WTC11 (cell line): Measurements from ENCODE around the gene GRAMD1A.

Experiments
- ESRRA ChIP-seq: sonication (generic); formaldehyde crosslinking; IDR thresholded peaks from 2 replicates; pipeline ENCODE4 v1.8.1; 2022; ENCODE audit warnings: mild to moderate bottlenecking, missing genetic modification reagents, borderline replicate concordance
- FOXK1 ChIP-seq: sonication (generic); formaldehyde crosslinking; IDR thresholded peaks from 2 replicates; pipeline ENCODE4 v1.8.0; 2022; ENCODE audit warnings: mild to moderate bottlenecking, moderate library complexity, missing genetic modification reagents
- GRHL2 ChIP-seq: fragments of 250-450 bp; sonication (Bioruptor Pico); IDR thresholded peaks from 2 replicates; pipeline ENCODE4 v1.8.0; 2022; ENCODE audit warnings: mild to moderate bottlenecking, moderate library complexity; ENCODE audit not compliant: insufficient replicate concordance, severe bottlenecking
- MXD4 ChIP-seq: fragments of 250-450 bp; sonication (Bioruptor Pico); IDR thresholded peaks from 2 replicates; pipeline ENCODE4 v1.8.0; 2021; ENCODE audit warnings: mild to moderate bottlenecking, moderate library complexity, borderline replicate concordance
- NFYB ChIP-seq: sonication (generic); formaldehyde crosslinking; conservative IDR thresholded peaks from 2 replicates; pipeline ENCODE4 v1.8.0; 2022; ENCODE audit warnings: low read depth, missing genetic modification reagents
- NR3C1 ChIP-seq: sonication (generic); formaldehyde crosslinking; conservative IDR thresholded peaks from 2 replicates; pipeline ENCODE4 v1.8.1; 2023; ENCODE audit warnings: low read depth, mild to moderate bottlenecking, missing genetic modification reagents
- TP53 ChIP-seq: sonication (generic); formaldehyde crosslinking; IDR thresholded peaks from 2 replicates; pipeline ENCODE4 v1.8.1; 2023; ENCODE audit warnings: mild to moderate bottlenecking, missing genetic modification reagents
- ZBTB21 ChIP-seq: sonication (generic); formaldehyde crosslinking; IDR thresholded peaks from 2 replicates; pipeline ENCODE4 v1.8.1; 2023; ENCODE audit warnings: mild to moderate bottlenecking, missing genetic modification reagents, borderline replicate concordance
- TF ChIP-seq, protein P1 (sequence below): sonication (generic); formaldehyde crosslinking; IDR thresholded peaks from 2 replicates; pipeline ENCODE4 v1.8.1; 2023; ENCODE audit warnings: mild to moderate bottlenecking, missing genetic modification reagents, borderline replicate concordance
- TF ChIP-seq, protein P2 (sequence below): fragments of 200-600 bp; IDR thresholded peaks from 2 replicates; pipeline ENCODE4 v1.8.0; 2022; ENCODE audit warnings: antibody characterized with exemption
- TF ChIP-seq, protein P3 (sequence below): sonication (generic); formaldehyde crosslinking; IDR thresholded peaks from 2 replicates; pipeline ENCODE4 v1.8.1; 2022; ENCODE audit warnings: low read depth, missing genetic modification reagents, borderline replicate concordance
- TF ChIP-seq, protein P4 (sequence below): sonication (generic); formaldehyde crosslinking; IDR thresholded peaks from 2 replicates; pipeline ENCODE4 v1.8.0; 2022; ENCODE audit warnings: mild to moderate bottlenecking, missing genetic modification reagents
- TF ChIP-seq, protein P5 (sequence below): sonication (generic); formaldehyde crosslinking; IDR thresholded peaks from 2 replicates; pipeline ENCODE4 v1.8.0; 2023; ENCODE audit warnings: missing genetic modification reagents, mild to moderate bottlenecking, borderline replicate concordance

DNA sequence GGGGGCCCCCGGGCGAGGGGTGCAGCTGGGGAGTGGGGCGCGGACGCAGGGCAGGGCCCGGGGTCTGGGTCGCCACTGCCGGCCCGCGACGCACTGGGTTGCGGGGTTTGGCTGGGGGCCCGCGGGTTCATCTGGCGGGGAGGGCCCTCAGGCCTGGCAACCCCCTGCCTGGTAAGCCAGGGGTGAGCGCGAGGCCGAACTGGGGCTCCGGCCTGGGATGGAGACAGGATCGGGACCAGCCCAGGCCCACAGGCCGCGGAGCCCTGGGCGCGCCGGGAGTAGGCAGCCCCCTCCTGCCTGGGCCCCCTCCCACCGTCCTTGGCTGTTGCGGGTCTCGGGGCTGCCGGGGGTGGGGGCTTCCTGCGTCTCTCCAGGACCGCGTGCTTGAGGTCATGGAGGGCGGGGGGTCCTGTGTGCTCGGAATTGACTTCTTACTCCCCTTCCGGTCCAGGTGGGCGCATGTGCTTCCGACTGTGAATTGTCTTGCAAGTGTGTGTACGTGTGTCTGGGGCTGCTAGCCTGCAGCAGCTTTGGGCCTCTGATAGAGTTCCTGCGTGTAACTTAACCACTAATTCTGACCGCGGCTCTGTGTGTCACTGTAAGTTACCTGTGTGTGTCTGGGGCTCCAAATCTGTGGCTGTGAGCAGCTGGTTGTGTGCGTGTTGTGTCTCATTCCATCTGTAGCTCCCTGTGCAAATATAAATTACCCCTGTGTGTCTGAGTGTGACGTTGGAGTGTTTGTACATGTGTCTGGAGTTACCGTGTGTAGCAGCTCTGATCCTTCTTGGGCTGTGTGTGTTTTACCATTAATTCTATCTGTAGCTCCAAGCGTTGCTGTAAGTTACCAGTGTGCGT is 751 bp downstream of the GRAMD1A start:
- TF ChIP-seq, protein P1, sequence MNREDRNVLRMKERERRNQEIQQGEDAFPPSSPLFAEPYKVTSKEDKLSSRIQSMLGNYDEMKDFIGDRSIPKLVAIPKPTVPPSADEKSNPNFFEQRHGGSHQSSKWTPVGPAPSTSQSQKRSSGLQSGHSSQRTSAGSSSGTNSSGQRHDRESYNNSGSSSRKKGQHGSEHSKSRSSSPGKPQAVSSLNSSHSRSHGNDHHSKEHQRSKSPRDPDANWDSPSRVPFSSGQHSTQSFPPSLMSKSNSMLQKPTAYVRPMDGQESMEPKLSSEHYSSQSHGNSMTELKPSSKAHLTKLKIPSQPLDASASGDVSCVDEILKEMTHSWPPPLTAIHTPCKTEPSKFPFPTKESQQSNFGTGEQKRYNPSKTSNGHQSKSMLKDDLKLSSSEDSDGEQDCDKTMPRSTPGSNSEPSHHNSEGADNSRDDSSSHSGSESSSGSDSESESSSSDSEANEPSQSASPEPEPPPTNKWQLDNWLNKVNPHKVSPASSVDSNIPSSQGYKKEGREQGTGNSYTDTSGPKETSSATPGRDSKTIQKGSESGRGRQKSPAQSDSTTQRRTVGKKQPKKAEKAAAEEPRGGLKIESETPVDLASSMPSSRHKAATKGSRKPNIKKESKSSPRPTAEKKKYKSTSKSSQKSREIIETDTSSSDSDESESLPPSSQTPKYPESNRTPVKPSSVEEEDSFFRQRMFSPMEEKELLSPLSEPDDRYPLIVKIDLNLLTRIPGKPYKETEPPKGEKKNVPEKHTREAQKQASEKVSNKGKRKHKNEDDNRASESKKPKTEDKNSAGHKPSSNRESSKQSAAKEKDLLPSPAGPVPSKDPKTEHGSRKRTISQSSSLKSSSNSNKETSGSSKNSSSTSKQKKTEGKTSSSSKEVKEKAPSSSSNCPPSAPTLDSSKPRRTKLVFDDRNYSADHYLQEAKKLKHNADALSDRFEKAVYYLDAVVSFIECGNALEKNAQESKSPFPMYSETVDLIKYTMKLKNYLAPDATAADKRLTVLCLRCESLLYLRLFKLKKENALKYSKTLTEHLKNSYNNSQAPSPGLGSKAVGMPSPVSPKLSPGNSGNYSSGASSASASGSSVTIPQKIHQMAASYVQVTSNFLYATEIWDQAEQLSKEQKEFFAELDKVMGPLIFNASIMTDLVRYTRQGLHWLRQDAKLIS, result no peak
- TF ChIP-seq ESRRA (CRISPR knock-in tag) (no peak), ZBTB21 (CRISPR knock-in tag) (no peak), GRHL2 (CRISPR knock-in tag) (no peak), MXD4 (CRISPR knock-in tag) (no peak), NR3C1 (CRISPR knock-in tag) (no peak), FOXK1 (CRISPR knock-in tag) (no peak), NFYB (CRISPR knock-in tag) (no peak), TP53 (CRISPR knock-in tag) (no peak)
- TF ChIP-seq, protein P2, sequence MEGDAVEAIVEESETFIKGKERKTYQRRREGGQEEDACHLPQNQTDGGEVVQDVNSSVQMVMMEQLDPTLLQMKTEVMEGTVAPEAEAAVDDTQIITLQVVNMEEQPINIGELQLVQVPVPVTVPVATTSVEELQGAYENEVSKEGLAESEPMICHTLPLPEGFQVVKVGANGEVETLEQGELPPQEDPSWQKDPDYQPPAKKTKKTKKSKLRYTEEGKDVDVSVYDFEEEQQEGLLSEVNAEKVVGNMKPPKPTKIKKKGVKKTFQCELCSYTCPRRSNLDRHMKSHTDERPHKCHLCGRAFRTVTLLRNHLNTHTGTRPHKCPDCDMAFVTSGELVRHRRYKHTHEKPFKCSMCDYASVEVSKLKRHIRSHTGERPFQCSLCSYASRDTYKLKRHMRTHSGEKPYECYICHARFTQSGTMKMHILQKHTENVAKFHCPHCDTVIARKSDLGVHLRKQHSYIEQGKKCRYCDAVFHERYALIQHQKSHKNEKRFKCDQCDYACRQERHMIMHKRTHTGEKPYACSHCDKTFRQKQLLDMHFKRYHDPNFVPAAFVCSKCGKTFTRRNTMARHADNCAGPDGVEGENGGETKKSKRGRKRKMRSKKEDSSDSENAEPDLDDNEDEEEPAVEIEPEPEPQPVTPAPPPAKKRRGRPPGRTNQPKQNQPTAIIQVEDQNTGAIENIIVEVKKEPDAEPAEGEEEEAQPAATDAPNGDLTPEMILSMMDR, result no peak
- TF ChIP-seq, protein P3, sequence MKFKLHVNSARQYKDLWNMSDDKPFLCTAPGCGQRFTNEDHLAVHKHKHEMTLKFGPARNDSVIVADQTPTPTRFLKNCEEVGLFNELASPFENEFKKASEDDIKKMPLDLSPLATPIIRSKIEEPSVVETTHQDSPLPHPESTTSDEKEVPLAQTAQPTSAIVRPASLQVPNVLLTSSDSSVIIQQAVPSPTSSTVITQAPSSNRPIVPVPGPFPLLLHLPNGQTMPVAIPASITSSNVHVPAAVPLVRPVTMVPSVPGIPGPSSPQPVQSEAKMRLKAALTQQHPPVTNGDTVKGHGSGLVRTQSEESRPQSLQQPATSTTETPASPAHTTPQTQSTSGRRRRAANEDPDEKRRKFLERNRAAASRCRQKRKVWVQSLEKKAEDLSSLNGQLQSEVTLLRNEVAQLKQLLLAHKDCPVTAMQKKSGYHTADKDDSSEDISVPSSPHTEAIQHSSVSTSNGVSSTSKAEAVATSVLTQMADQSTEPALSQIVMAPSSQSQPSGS (CRISPR knock-in tag), result no peak
- TF ChIP-seq, protein P4, sequence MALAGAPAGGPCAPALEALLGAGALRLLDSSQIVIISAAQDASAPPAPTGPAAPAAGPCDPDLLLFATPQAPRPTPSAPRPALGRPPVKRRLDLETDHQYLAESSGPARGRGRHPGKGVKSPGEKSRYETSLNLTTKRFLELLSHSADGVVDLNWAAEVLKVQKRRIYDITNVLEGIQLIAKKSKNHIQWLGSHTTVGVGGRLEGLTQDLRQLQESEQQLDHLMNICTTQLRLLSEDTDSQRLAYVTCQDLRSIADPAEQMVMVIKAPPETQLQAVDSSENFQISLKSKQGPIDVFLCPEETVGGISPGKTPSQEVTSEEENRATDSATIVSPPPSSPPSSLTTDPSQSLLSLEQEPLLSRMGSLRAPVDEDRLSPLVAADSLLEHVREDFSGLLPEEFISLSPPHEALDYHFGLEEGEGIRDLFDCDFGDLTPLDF, result no peak
- TF ChIP-seq, protein P5, sequence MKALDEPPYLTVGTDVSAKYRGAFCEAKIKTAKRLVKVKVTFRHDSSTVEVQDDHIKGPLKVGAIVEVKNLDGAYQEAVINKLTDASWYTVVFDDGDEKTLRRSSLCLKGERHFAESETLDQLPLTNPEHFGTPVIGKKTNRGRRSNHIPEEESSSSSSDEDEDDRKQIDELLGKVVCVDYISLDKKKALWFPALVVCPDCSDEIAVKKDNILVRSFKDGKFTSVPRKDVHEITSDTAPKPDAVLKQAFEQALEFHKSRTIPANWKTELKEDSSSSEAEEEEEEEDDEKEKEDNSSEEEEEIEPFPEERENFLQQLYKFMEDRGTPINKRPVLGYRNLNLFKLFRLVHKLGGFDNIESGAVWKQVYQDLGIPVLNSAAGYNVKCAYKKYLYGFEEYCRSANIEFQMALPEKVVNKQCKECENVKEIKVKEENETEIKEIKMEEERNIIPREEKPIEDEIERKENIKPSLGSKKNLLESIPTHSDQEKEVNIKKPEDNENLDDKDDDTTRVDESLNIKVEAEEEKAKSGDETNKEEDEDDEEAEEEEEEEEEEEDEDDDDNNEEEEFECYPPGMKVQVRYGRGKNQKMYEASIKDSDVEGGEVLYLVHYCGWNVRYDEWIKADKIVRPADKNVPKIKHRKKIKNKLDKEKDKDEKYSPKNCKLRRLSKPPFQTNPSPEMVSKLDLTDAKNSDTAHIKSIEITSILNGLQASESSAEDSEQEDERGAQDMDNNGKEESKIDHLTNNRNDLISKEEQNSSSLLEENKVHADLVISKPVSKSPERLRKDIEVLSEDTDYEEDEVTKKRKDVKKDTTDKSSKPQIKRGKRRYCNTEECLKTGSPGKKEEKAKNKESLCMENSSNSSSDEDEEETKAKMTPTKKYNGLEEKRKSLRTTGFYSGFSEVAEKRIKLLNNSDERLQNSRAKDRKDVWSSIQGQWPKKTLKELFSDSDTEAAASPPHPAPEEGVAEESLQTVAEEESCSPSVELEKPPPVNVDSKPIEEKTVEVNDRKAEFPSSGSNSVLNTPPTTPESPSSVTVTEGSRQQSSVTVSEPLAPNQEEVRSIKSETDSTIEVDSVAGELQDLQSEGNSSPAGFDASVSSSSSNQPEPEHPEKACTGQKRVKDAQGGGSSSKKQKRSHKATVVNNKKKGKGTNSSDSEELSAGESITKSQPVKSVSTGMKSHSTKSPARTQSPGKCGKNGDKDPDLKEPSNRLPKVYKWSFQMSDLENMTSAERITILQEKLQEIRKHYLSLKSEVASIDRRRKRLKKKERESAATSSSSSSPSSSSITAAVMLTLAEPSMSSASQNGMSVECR (CRISPR knock-in tag), result no peak
